Activated CD4-positive, alpha-beta T cell treated with anti-CD3 and anti-CD28 coated beads, Interleukin-2, amount 10 ng/mL, durations not matched to agents 7 days and 5 days (primary cell): ENCODE measurements around the gene RPL14. TPM values are rescaled to one million over a fixed set of nuclear protein-coding genes. Genes with fewer than 3 reads are reported as not detected.

Experiments
- CTCF ChIA-PET: fragments of 350-600 bp; sonication (Branson Sonifier 250); formaldehyde crosslinking; loops from one replicate; lab custom pipeline; 2021; ENCODE audit warnings: antibody characterized with exemption; lab: Charles Lee
- POLR2A ChIA-PET: fragments of 350-600 bp; sonication (Branson Sonifier 250); formaldehyde crosslinking; loops from one replicate; lab custom pipeline; 2021; ENCODE audit warnings: antibody characterized with exemption; lab: Charles Lee
- DNase-seq: peaks from one replicate; pipeline ENCODE4 v3.0.0-alpha.2; 2020
- H3K27ac Mint-ChIP-seq: one replicate; pipeline ENCODE4 v1.8.0; 2021; ENCODE audit warnings: mild to moderate bottlenecking, moderate library complexity, mixed read lengths
- H3K27me3 Mint-ChIP-seq: one replicate; pipeline ENCODE4 v1.8.0; 2021; ENCODE audit warnings: mixed read lengths
- H3K36me3 Mint-ChIP-seq: one replicate; pipeline ENCODE4 v1.8.0; 2021; ENCODE audit warnings: low read depth, mixed read lengths
- H3K4me1 Mint-ChIP-seq: one replicate; pipeline ENCODE4 v1.8.0; 2021; ENCODE audit warnings: mixed read lengths
- H3K4me3 Mint-ChIP-seq: one replicate; pipeline ENCODE4 v1.8.0; 2021; ENCODE audit warnings: mild to moderate bottlenecking, moderate library complexity, mixed read lengths
- H3K9me3 Mint-ChIP-seq: one replicate; pipeline ENCODE4 v1.8.0; 2021; ENCODE audit warnings: mixed read lengths
- total RNA-seq, 2 experiments: library from RNA; stranded (reverse); gene quantifications; one replicate each; pipeline ENCODE4 v1.2.3, GENCODE V29; 2021

The RPL14 gene
- total RNA-seq, 2 experiments from 2014 or later: 2,359 to 2,726 TPM

DNA sequence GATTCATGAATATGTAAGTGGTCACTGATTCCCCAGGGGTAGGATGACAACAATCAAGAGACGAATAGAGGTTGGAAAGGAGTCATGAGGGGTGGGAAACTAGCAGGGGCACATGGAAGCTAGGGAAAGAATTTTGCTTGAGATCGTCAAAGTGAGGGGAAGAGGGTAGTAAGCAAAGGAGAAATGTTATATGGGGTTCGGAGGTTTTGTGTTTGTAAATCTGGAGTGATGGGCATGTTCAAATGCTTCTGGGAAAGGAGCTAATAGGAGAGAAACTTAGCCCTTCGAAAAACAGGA lies 7.9 kb downstream of the RPL14 start:
- no peak for DNase-seq
- ChIA-PET CTCF (interaction anchor here (1.3 to 1.7 kb wide), 2 partner anchors 13 to 18 kb away, joined by 3 to 10 read pairs; no protein-coding TSS in a partner anchor), POLR2A (no interaction called here)
- H3K9me3 Mint-ChIP-seq: no peaks in the 10 kb centered on the region
- no peak overlapping the region for H3K27ac Mint-ChIP-seq
- H3K27me3 Mint-ChIP-seq: no peaks in the 10 kb centered on the region
- peaks cover 48% of the 10 kb centered on the region for H3K4me1 Mint-ChIP-seq
- H3K36me3 Mint-ChIP-seq: peaks cover 60% of the 10 kb centered on the region
- no peak overlapping the region for H3K4me3 Mint-ChIP-seq

DNA sequence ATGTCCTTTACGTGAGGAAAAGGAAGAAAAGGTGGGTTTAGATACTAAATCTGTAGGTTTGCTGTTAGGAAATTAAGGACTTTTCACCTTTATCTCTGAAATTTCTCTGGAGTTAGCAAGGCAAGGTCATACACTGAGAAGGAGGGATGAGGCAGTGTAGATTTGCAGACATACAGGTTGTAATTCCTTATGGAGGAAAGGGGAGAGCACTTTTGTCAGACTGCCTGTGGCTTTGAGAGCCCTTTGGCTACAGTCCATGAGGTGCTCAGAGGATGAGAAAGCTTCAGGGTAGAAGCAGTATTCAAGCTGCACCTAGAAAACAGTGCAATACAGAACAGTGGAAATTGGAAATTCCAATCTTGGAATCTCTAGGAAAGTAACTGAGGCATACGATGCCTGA lies 8.3 kb downstream of the RPL14 start:
- no peaks in the 10 kb centered on the region for H3K9me3 Mint-ChIP-seq
- ChIA-PET CTCF (interaction anchor here (1.3 to 1.7 kb wide), 2 partner anchors 13 to 18 kb away, joined by 3 to 10 read pairs; no protein-coding TSS in a partner anchor), POLR2A (no interaction called here)
- H3K4me3 Mint-ChIP-seq: no peak overlapping the region
- no peak for DNase-seq
- no peaks in the 10 kb centered on the region for H3K27me3 Mint-ChIP-seq
- peaks cover 56% of the 10 kb centered on the region for H3K36me3 Mint-ChIP-seq
- peaks cover 46% of the 10 kb centered on the region for H3K4me1 Mint-ChIP-seq
- H3K27ac Mint-ChIP-seq: no peak overlapping the region

DNA sequence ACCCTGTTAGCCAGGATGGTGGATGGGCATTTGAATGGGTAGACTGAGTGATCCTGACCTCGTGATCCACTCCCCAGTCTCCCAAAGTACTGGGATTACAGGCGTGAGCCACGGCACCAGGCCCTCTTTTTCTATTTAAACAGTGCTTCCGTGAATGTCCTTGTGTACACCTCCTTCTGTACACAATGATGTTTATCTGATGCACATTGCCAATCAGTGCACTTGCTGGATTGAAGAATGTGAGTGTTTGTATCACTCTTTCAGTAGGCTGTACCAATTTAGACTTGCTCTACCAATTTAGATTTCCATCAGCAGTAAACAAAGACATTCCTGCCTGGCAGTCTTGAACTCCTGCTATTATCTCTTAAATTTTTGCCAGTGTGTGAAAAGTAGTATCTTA lies 10.9 kb downstream of the RPL14 start:
- H3K27ac Mint-ChIP-seq: no peak overlapping the region
- POLR2A ChIA-PET: no interaction called here
- peaks cover 30% of the 10 kb centered on the region for H3K4me1 Mint-ChIP-seq
- no peak for DNase-seq
- H3K36me3 Mint-ChIP-seq: peaks cover 39% of the 10 kb centered on the region
- H3K4me3 Mint-ChIP-seq: no peak overlapping the region
- no peaks in the 10 kb centered on the region for H3K27me3 Mint-ChIP-seq
- CTCF ChIA-PET: interaction anchor here (1.3 kb wide), 1 partner anchor 38 kb away, joined by 3 read pairs; the partner anchor contains the start of gene ZNF620
- H3K9me3 Mint-ChIP-seq: no peaks in the 10 kb centered on the region

DNA sequence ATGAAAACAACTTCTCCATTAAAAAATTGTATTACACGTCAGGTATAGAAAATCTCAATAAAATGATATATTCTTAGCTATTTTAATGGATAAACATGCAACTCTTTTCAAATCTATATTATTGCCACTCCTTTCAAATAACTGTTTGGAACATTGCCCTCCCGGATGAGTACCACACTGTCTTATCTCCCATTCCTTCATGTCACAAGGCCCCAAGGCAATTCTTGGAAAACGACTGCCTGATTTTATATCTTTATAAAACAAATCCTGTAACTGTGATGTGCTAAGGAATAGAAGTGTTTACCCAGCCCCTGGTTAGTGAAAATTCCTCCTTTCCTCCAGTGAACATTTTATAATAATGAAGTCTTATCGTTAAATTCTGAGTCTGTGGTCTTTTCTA lies 13.6 kb downstream of the RPL14 start:
- H3K27me3 Mint-ChIP-seq: no peaks in the 10 kb centered on the region
- H3K9me3 Mint-ChIP-seq: no peaks in the 10 kb centered on the region
- CTCF ChIA-PET: no interaction called here
- POLR2A ChIA-PET: no interaction called here
- peaks cover 5% of the 10 kb centered on the region for H3K4me1 Mint-ChIP-seq
- H3K27ac Mint-ChIP-seq: no peak overlapping the region
- H3K4me3 Mint-ChIP-seq: no peak overlapping the region
- no peak for DNase-seq
- H3K36me3 Mint-ChIP-seq: peaks cover 14% of the 10 kb centered on the region

DNA sequence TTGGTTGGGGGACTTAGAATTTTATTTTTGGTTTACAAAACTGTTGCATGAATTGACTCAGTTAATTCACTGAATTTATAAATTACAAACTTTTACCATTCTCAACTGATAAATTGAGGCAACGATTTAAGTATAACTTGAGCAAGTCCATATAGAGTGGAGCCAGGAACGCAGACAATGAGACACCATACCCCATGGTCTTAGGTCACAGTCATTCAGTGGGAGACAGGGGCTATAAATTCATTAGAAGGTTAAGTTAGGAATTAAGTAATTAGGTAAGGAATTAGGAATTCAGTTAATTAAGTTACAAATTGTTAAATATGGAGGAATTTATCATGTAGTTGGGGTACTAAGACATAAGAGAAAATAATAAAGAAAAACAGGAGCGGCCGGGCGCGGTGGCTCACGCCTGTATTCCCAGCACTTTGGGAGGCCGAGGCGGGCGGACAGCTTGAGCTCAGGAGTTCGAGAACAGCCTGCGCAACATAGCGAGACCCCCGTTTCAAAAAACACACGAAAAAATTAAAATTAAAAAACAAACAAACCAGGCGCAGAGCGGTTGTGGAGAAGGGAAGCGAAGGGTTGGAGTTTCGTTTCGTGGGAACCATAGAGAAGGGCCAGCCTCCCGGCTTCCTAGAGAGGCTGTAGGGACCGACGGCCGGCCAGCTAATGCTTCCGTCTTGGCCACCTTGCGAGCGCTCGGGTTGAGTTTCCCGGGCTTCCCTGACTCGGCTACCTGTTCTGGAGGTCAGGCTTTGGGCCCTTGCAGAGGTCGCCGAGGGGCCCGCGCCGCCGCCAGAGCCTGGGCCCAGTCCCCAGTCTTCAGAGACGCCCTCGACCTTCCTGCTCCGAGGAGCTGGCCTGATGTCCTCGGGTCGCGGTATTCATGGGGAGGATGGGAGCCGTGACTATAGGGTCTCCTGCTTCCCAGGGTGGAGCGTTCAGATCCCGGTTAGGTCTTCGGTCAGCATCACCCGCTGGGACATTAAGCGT lies 19.6 kb downstream of the RPL14 start, which contains the start of gene ZNF619:
TSS of gene ZNF619 (plus strand) at position 645 of the 993 bp plus-strand sequence. CDS start 858 bp downstream, outside the sequence.
- H3K9me3 Mint-ChIP-seq: no peaks in the 10 kb centered on the region
- CTCF ChIA-PET: interaction anchor here (0.9 kb wide), 1 partner anchor 1403 kb away, joined by 3 read pairs; no protein-coding TSS in a partner anchor
- no peaks in the 10 kb centered on the region for H3K27me3 Mint-ChIP-seq
- H3K4me3 Mint-ChIP-seq: peak within 1 kb of the TSS; percentile 75
- POLR2A ChIA-PET: interaction anchor here (0.6 kb wide), 1 partner anchor 57 kb away, joined by 4 read pairs; no protein-coding TSS in a partner anchor
- H3K27ac Mint-ChIP-seq: peak within 1 kb of the TSS; percentile 87
- H3K36me3 Mint-ChIP-seq: peaks cover 15% of the 10 kb centered on the region
- H3K4me1 Mint-ChIP-seq: peaks cover 38% of the 10 kb centered on the region
- peak; percentile 56 for DNase-seq

DNA sequence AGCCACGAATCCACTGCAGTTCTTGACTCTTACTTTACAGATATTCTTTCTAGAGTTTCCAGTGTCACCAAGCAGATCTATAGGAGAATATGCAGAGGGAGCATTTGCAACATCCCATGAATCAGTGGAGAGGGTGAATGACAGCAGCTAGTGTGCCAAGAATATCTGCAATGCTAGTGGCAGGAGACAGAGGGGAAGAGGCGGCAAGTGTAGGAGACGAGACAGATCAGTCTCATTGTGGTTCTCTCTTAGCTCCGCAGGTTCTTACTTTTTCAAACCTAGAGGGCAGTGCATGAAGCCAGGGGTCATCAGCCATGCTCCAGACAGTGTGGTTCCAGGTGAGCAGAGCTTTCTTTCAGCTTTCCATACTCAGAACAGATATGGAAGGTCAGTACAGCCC lies 20.5 kb downstream of the RPL14 start:
- Mint-ChIP-seq H3K27ac (peak overlapping the region; percentile 87), H3K36me3 (peaks cover 19% of the 10 kb centered on the region), H3K9me3 (no peaks in the 10 kb centered on the region), H3K4me3 (peak overlapping the region; percentile 75), H3K4me1 (peaks cover 47% of the 10 kb centered on the region), H3K27me3 (no peaks in the 10 kb centered on the region)
- DNase-seq: no peak
- ChIA-PET CTCF (interaction anchor here (0.9 to 1.1 kb wide), 3 partner anchors 9 to 1403 kb away, joined by 3 read pairs; no protein-coding TSS in a partner anchor), POLR2A (interaction anchor here (0.6 kb wide), 1 partner anchor 57 kb away, joined by 4 read pairs; no protein-coding TSS in a partner anchor)

DNA sequence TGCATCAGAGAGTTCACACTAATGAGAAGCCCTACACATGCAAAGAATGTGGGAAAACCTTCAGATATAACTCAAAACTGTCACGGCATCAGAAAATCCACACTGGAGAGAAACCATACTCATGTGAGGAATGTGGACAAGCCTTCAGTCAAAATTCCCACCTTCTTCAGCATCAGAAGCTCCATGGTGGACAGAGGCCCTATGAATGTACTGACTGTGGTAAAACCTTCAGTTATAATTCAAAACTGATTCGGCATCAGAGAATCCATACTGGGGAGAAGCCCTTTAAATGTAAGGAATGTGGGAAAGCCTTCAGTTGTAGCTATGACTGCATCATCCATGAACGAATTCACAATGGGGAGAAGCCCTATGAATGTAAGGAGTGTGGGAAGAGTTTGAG lies 30.0 kb downstream of the RPL14 start:
- no peak for DNase-seq
- Mint-ChIP-seq H3K27me3 (no peaks in the 10 kb centered on the region), H3K36me3 (peaks cover 55% of the 10 kb centered on the region), H3K27ac (no peak overlapping the region), H3K9me3 (peaks cover 27% of the 10 kb centered on the region), H3K4me1 (peaks cover 24% of the 10 kb centered on the region), H3K4me3 (no peak overlapping the region)
- POLR2A ChIA-PET: no interaction called here
- CTCF ChIA-PET: interaction anchor here (1.3 kb wide), 1 partner anchor 178 kb away, joined by 3 read pairs; no protein-coding TSS in a partner anchor

DNA sequence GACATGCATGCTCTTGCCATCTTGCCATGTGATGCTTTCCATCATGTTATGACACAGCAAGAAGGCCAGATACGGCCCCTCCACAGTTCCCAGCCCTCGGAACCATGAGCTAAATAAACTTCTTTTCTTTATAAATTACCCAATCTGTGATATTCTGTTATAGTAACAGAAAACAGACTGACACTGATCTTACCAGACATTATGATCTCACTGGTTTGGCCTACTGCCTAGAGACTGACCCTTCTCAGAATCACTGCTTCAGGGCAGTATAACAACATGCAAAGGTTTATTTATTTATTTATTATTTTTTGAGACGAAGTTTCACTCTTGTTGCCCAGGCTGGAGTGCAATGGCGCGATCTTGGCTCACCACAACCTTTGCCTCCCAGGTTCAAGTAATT lies 33.8 kb downstream of the RPL14 start:
- Mint-ChIP-seq H3K4me3 (no peak overlapping the region), H3K27ac (no peak overlapping the region), H3K4me1 (peaks cover 3% of the 10 kb centered on the region), H3K27me3 (no peaks in the 10 kb centered on the region), H3K9me3 (peaks cover 21% of the 10 kb centered on the region), H3K36me3 (peaks cover 30% of the 10 kb centered on the region)
- ChIA-PET POLR2A (no interaction called here), CTCF (no interaction called here)
- no peak for DNase-seq

DNA sequence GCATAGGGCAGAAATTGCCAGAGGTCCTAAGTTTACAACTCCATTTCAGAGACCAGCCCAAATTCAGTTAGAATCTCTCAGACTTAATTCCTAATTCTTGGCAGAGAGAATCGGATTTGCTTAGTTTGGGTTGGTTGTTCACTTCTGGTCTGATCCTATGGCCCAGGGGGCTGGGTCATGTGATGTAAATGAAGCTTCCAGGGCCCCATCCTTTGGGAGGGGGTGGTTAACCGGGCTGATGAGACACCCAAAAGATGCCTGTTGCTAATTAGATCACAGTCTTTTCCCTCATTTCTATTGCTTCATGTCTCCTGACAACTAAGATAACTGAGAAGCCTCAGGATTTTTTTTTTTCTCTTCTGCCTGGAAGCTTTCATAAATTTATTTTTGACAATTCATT lies 37.6 kb downstream of the RPL14 start:
- CTCF ChIA-PET: interaction anchor here (2.9 kb wide), 1 partner anchor 11 kb away, joined by 8 read pairs; the partner anchor contains the start of gene ZNF620
- H3K4me1 Mint-ChIP-seq: no peaks in the 10 kb centered on the region
- H3K27ac Mint-ChIP-seq: no peak overlapping the region
- DNase-seq: no peak
- POLR2A ChIA-PET: no interaction called here
- H3K36me3 Mint-ChIP-seq: peaks cover 1% of the 10 kb centered on the region
- no peak overlapping the region for H3K4me3 Mint-ChIP-seq
- no peaks in the 10 kb centered on the region for H3K9me3 Mint-ChIP-seq
- no peaks in the 10 kb centered on the region for H3K27me3 Mint-ChIP-seq

DNA sequence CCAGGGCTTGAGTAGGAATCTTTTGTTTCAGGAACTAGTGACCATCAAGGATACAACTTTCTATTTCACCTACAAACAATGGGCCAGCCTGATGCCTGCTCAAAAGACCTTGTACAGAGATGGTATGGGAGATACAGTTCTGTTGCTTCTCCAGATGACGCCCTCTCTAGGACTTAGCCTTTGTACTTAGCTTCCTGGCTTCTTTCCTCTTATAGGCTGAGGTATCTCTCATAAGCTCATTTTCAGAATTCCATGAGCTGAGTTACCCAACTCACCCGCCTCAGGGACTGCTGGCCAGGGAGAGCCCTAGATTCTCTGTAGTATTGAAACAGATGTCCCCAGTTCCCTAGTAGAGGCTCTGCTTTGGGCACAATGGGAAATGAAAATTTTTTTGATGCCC lies 40.1 kb downstream of the RPL14 start:
- ChIA-PET POLR2A (interaction anchor here (0.7 kb wide), 1 partner anchor 15 kb away, joined by 3 read pairs; no protein-coding TSS in a partner anchor), CTCF (interaction anchor here (1.1 kb wide), 1 partner anchor 9 kb away, joined by 3 read pairs; the partner anchor contains the start of gene ZNF620)
- Mint-ChIP-seq H3K36me3 (no peaks in the 10 kb centered on the region), H3K27ac (no peak overlapping the region), H3K27me3 (no peaks in the 10 kb centered on the region), H3K9me3 (no peaks in the 10 kb centered on the region), H3K4me3 (no peak overlapping the region), H3K4me1 (no peaks in the 10 kb centered on the region)
- no peak for DNase-seq

DNA sequence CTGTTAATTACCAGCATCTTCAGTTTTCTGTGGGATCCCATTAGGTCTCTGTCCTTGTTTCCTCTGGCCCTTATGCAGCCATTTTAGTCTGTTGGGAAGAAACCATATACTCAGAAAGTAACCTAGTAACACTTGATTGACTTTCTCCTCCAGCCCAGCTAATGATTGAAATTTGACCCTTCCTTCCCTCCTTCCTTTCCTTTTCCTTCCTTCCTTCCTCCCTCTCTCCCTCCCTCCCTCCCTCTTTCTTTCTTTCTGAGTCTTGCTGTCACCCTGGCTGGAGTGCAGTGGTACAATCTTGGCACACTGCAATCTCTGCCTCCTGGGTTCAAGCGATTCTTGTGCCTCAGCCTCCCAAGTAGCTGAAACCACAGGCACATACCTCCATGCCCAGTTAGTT lies 42.8 kb downstream of the RPL14 start:
- POLR2A ChIA-PET: no interaction called here
- no peaks in the 10 kb centered on the region for H3K9me3 Mint-ChIP-seq
- no peak overlapping the region for H3K4me3 Mint-ChIP-seq
- H3K27me3 Mint-ChIP-seq: peaks cover 3% of the 10 kb centered on the region
- DNase-seq: no peak
- peaks cover 4% of the 10 kb centered on the region for H3K4me1 Mint-ChIP-seq
- H3K27ac Mint-ChIP-seq: no peak overlapping the region
- no peaks in the 10 kb centered on the region for H3K36me3 Mint-ChIP-seq
- CTCF ChIA-PET: no interaction called here

DNA sequence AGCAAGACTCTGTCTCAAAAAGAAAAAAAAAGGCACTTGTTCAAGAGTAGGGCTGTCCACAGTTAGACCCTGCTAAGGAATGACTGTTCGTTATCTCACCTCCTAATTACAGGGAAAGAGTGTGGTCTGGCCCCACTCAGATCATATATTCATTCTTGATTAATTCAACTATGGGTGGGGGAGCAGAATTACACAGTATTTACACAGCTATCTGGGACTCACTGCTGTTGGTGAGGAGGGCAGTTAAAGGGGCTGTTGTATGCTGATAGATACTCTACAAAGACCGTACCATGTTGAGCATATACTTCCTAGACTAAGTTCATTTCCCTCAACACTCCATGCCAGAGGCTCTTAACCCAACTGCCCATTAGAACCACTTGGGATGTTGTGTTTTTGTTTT lies 44.9 kb downstream of the RPL14 start:
- Mint-ChIP-seq H3K9me3 (no peaks in the 10 kb centered on the region), H3K27me3 (peaks cover 3% of the 10 kb centered on the region), H3K27ac (no peak overlapping the region), H3K36me3 (peaks cover 3% of the 10 kb centered on the region), H3K4me1 (peaks cover 25% of the 10 kb centered on the region), H3K4me3 (no peak overlapping the region)
- ChIA-PET CTCF (no interaction called here), POLR2A (no interaction called here)
- DNase-seq: no peak
